Measurements from ENCODE around the gene STK17B.

- TF ChIP-seq POLR2AphosphoS5 (IDR thresholded peaks at IDR 0.05; ENCODE audit: low read depth, low read length) (peak; percentile 28; the same call in 1 of the 2 replicates), POLR2A (IDR thresholded peaks at IDR 0.05; ENCODE audit: low read depth, low read length) (peak; percentile 43; the same call in 1 of the 2 replicates), SPI1 (IDR thresholded peaks at IDR 0.05; ENCODE audit: low read depth, low read length) (peak; percentile 62; the same call in 1 of the 2 replicates), PAX5 (IDR thresholded peaks at IDR 0.05; ENCODE audit: insufficient read depth, low read length, severe bottlenecking) (peak; percentile 65), TAF1 (IDR thresholded peaks at IDR 0.05; ENCODE audit: low read depth, low read length) (no peak), POU2F2 (IDR thresholded peaks at IDR 0.05; ENCODE audit: low read depth, low read length) (no peak)
These were observed 4.9 kb upstream of the STK17B start for GRCh38 chr2:196176142-196176738.
